Endodermal cell (in vitro differentiated cells): Measurements from ENCODE around the gene KCNG4. TPM values are rescaled to one million over a fixed set of nuclear protein-coding genes. Genes with fewer than 3 reads are reported as not detected.
A peak's percentile ranks its signal among the peaks of the same experiment; 100 is the strongest.

Source experiments
- DNase-seq: peaks from one replicate; pipeline ENCODE4 v3.0.0-alpha.2; 2017
- H3K27ac ChIP-seq: 2 replicates; pipeline ENCODE4 v1.5.1; 2013; ENCODE audit warnings: mild to moderate bottlenecking, low read depth, low read length, moderate library complexity
- H3K27me3 ChIP-seq: 2 replicates; pipeline ENCODE4 v1.6.1; 2013; ENCODE audit warnings: mild to moderate bottlenecking, low read length, moderate library complexity; ENCODE audit not compliant: insufficient read depth, control insufficient read depth, poor library complexity, severe bottlenecking
- H3K36me3 ChIP-seq: 2 replicates; pipeline ENCODE4 v1.7.0; 2013; ENCODE audit warnings: mild to moderate bottlenecking, low read length, moderate library complexity; ENCODE audit not compliant: control insufficient read depth, insufficient read depth
- H3K4me1 ChIP-seq: one replicate; pipeline ENCODE4 v1.7.0; 2013; ENCODE audit warnings: low read length; ENCODE audit not compliant: control insufficient read depth, insufficient read depth
- H3K4me3 ChIP-seq: 2 replicates; pipeline ENCODE4 v1.5.1; 2013; ENCODE audit warnings: mild to moderate bottlenecking, low read length, moderate library complexity
- H3K9ac ChIP-seq: 2 replicates; pipeline ENCODE4 v1.6.1; 2013; ENCODE audit warnings: mild to moderate bottlenecking, low read length, moderate library complexity; ENCODE audit not compliant: poor library complexity, severe bottlenecking; ENCODE audit errors: extremely low read depth
- H3K9me3 ChIP-seq: 2 replicates; pipeline ENCODE4 v1.6.1; 2013; ENCODE audit warnings: mild to moderate bottlenecking, low read length, moderate library complexity; ENCODE audit not compliant: control insufficient read depth
- H3K27ac Mint-ChIP-seq: 2 replicates; pipeline ENCODE4 v1.8.0; 2020; ENCODE audit warnings: mixed read lengths
- H3K27me3 Mint-ChIP-seq: 2 replicates; pipeline ENCODE4 v1.8.0; 2021; ENCODE audit warnings: mild to moderate bottlenecking, mixed read lengths; ENCODE audit not compliant: insufficient read depth
- H3K36me3 Mint-ChIP-seq: 2 replicates; pipeline ENCODE4 v1.8.0; 2020; ENCODE audit warnings: low read depth, mixed read lengths
- H3K4me1 Mint-ChIP-seq: 2 replicates; pipeline ENCODE4 v1.8.0; 2020; ENCODE audit warnings: mixed read lengths
- H3K4me3 Mint-ChIP-seq: 2 replicates; pipeline ENCODE4 v1.8.0; 2020; ENCODE audit warnings: mild to moderate bottlenecking, moderate library complexity, mixed read lengths
- H3K9me3 Mint-ChIP-seq: 2 replicates; pipeline ENCODE4 v1.8.0; 2020; ENCODE audit warnings: mild to moderate bottlenecking, mixed read lengths
- WGBS, 2 experiments: methylation state at CpG; one replicate each; pipeline versions ENCODE4 v1.1.5 to v1.1.7; 2013; ENCODE audit warnings: missing lambda C conversion rate in 2 of 2, mixed read lengths in 1 of 2; ENCODE audit not compliant: insufficient coverage in 1 of 2, insufficient read length in 1 of 2; 5-methylcytosine and 5-hydroxymethylcytosine counted together
- total RNA-seq, 2 donors: library from RNA; stranded (reverse); fragmentation: NEBNext Ultra II Directional in 1 of 2; extraction: Animal tissue kit (Norgen Biotek cat#: 25700) in 1 of 2; gene quantifications; 2 replicates in 1 of 2; 3 replicates in 1 of 2; pipeline ENCODE4 v1.2.1, GENCODE V29; 2021
- TF ChIP-seq, protein P1 (sequence below): fragments of 200-600 bp; sonication (generic); conservative IDR thresholded peaks from 2 replicates; pipeline ENCODE4 v1.5.0; 2021; ENCODE audit warnings: antibody characterized with exemption, mild to moderate bottlenecking

Gene KCNG4
- total RNA-seq, 2 donors from 2014 or later: not detected

DNA sequence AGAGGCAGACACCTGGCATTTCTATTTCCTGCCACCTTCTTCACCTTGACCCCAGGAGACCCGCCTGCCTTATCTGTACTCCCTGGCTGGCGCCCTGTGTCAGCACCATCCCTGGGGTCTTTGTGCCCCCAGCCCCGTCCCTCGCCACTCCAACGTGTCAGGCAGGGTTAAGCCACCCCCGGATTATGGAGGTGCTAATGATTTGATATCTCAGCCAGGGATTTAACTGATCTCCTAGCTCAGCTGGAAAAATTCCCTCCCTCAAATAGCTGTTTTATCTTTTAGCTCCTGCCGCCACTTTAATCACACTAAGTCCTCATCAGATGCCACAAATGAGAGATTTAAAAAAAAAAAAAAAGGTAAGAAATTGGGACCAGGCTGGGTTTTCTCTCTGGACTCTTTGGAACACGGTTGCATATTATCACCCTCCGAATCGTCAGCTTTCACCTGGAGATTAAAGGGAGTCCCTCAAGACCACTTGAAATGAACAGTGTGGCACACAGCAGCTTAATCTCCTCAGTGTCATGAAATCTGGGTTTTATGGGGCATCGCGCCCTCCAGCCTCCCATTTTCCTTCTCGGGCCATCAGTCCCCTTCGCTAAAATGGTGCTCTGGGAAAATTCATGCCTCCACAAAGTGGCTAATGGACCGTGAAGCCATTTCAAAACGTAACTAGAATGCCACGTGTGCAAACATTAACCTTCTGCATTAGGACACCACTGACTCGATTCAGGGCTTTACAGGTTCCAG, 28.7 kb upstream of the KCNG4 start:
- no peak overlapping the region for H3K9ac ChIP-seq
- H3K27me3 Mint-ChIP-seq: peaks cover 12% of the 10 kb centered on the region

DNA sequence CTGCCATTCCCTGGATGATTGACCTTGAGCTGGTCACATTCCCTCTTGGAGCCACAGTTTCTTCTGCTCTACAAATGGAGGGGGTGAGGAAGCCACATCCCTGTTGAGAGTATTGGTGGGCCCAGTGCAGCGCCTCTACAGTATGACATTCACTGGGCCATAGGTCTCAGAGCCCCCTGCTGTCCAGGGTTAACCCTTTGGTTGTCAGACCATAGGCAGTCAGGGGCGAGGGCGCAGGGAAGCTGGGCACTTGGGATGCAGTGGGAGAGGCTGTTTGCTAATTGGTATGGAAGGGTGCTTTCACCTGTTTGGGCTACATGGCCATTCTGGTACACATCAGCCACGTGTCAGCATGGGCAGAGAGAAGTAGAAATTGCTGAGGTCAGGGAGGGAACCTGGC, 27.6 kb upstream of the KCNG4 start:
- TF ChIP-seq, protein P1, sequence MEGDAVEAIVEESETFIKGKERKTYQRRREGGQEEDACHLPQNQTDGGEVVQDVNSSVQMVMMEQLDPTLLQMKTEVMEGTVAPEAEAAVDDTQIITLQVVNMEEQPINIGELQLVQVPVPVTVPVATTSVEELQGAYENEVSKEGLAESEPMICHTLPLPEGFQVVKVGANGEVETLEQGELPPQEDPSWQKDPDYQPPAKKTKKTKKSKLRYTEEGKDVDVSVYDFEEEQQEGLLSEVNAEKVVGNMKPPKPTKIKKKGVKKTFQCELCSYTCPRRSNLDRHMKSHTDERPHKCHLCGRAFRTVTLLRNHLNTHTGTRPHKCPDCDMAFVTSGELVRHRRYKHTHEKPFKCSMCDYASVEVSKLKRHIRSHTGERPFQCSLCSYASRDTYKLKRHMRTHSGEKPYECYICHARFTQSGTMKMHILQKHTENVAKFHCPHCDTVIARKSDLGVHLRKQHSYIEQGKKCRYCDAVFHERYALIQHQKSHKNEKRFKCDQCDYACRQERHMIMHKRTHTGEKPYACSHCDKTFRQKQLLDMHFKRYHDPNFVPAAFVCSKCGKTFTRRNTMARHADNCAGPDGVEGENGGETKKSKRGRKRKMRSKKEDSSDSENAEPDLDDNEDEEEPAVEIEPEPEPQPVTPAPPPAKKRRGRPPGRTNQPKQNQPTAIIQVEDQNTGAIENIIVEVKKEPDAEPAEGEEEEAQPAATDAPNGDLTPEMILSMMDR: no peak
- Histone ChIP-seq H3K9ac (no peak overlapping the region), H3K27ac (no peak overlapping the region), H3K27me3 (peaks cover 62% of the 10 kb centered on the region), H3K9me3 (no peaks in the 10 kb centered on the region), H3K4me3 (no peak overlapping the region), H3K36me3 (no peaks in the 10 kb centered on the region), H3K4me1 (no peaks in the 10 kb centered on the region)
- DNase-seq: no peak
- Mint-ChIP-seq H3K4me3 (no peak overlapping the region), H3K4me1 (peaks cover 28% of the 10 kb centered on the region), H3K27me3 (peaks cover 14% of the 10 kb centered on the region), H3K27ac (no peak overlapping the region), H3K36me3 (no peaks in the 10 kb centered on the region), H3K9me3 (no peaks in the 10 kb centered on the region)
- WGBS, 2 experiments: 82 to 94% methylated on average over 2 to 4 of the region's 4 CpGs

More for the DNA sequence above, 28.7 kb upstream of the KCNG4 start:
- no peaks in the 10 kb centered on the region for H3K4me1 ChIP-seq
- WGBS, 2 experiments: 61 to 82% methylated on average over 11 to 18 of the region's 18 CpGs
- Mint-ChIP-seq H3K4me3 (no peak overlapping the region), H3K36me3 (no peaks in the 10 kb centered on the region), H3K9me3 (no peaks in the 10 kb centered on the region), H3K27ac (no peak overlapping the region), H3K4me1 (peaks cover 28% of the 10 kb centered on the region)
- no peaks in the 10 kb centered on the region for H3K36me3 ChIP-seq
- DNase-seq: no peak
- peaks cover 67% of the 10 kb centered on the region for H3K27me3 ChIP-seq
- no peaks in the 10 kb centered on the region for H3K9me3 ChIP-seq
- TF ChIP-seq, protein P1: no peak
- H3K27ac ChIP-seq: no peak overlapping the region
- H3K4me3 ChIP-seq: no peak overlapping the region

DNA sequence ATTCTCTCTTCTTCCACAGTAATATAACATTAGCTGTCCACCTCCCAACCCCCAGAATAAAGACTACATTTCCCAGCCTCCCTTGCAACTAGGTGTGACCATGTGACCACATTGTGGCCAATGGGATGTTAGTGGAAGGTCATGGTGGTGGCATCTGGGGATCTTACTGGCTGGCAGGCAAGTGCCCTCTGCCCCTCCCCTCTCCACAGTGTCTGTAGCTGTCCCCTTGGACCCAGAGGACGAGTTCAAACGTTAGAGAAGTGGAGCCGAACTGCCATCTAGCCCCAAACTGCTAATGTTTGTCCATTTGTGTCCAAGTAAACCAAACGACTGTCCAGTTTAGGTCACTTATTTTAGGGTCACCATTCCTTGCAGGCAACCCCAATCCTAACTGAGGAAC, 26.6 kb upstream of the KCNG4 start:
- Histone ChIP-seq H3K4me1 (no peaks in the 10 kb centered on the region), H3K36me3 (no peaks in the 10 kb centered on the region), H3K4me3 (no peak overlapping the region), H3K9ac (no peak overlapping the region), H3K27me3 (peaks cover 54% of the 10 kb centered on the region), H3K9me3 (no peaks in the 10 kb centered on the region), H3K27ac (no peak overlapping the region)
- no peaks in the 10 kb centered on the region for H3K36me3 Mint-ChIP-seq
- H3K4me1 Mint-ChIP-seq: peaks cover 28% of the 10 kb centered on the region
- no peak overlapping the region for H3K27ac Mint-ChIP-seq
- H3K9me3 Mint-ChIP-seq: no peaks in the 10 kb centered on the region
- H3K4me3 Mint-ChIP-seq: no peak overlapping the region
- DNase-seq: peak; percentile 92
- TF ChIP-seq, protein P1: no peak
- H3K27me3 Mint-ChIP-seq: peaks cover 16% of the 10 kb centered on the region
- 39 to 50% methylated on average over 4 of the region's 4 CpGs for WGBS, 2 experiments
